H9 (cell line): ENCODE data around the gene PRRX2. TPM values are rescaled to one million over a fixed set of nuclear protein-coding genes. Genes with fewer than 3 reads are reported as not detected.

Experiments used
- DNase-seq: peaks from one replicate; pipeline ENCODE4 v3.0.0-alpha.2; 2017
- H2AFZ ChIP-seq: one replicate; pipeline ENCODE4 v1.6.1; 2013; ENCODE audit warnings: mild to moderate bottlenecking, low read length, control low read depth, moderate library complexity
- H2AK5ac ChIP-seq: 2 replicates; pipeline ENCODE4 v1.6.1; 2013; ENCODE audit warnings: low read length, control low read depth, mixed read lengths; ENCODE audit not compliant: insufficient read length
- H2BK120ac ChIP-seq: one replicate; pipeline ENCODE4 v1.6.1; 2013; ENCODE audit warnings: low read depth, mild to moderate bottlenecking, low read length, control low read depth, inconsistent platforms; ENCODE audit not compliant: poor library complexity, severe bottlenecking
- H2BK12ac ChIP-seq: 2 replicates; pipeline ENCODE4 v1.6.1; 2013; ENCODE audit warnings: low read length, control low read depth, mixed read lengths, low read depth; ENCODE audit not compliant: insufficient read length
- H2BK15ac ChIP-seq: 2 replicates; pipeline ENCODE4 v1.6.1; 2013; ENCODE audit warnings: low read depth, low read length, control low read depth
- H2BK20ac ChIP-seq: one replicate; pipeline ENCODE4 v1.6.1; 2013; ENCODE audit warnings: low read depth, mild to moderate bottlenecking, low read length, control low read depth, inconsistent platforms; ENCODE audit not compliant: poor library complexity, severe bottlenecking
- H2BK5ac ChIP-seq: 2 replicates; pipeline ENCODE4 v1.6.1; 2013; ENCODE audit warnings: low read length, control low read depth, mixed read lengths; ENCODE audit not compliant: insufficient read length
- H3K14ac ChIP-seq: 2 replicates; pipeline ENCODE4 v1.6.1; 2013; ENCODE audit warnings: low read length, control low read depth; ENCODE audit not compliant: insufficient read depth
- H3K18ac ChIP-seq: 2 replicates; pipeline ENCODE4 v1.6.1; 2013; ENCODE audit warnings: low read depth, mild to moderate bottlenecking, mixed read lengths, low read length, control low read depth; ENCODE audit not compliant: insufficient read length
- H3K23ac ChIP-seq: 2 replicates; pipeline ENCODE4 v1.6.1; 2013; ENCODE audit warnings: low read length, control low read depth, mixed read lengths, low read depth; ENCODE audit not compliant: insufficient read length
- H3K23me2 ChIP-seq: 2 replicates; pipeline ENCODE4 v1.6.1; 2013; ENCODE audit warnings: low read depth, mild to moderate bottlenecking, mixed read lengths, low read length, control low read depth; ENCODE audit not compliant: insufficient read length, poor library complexity, severe bottlenecking
- H3K27ac ChIP-seq: 2 replicates; pipeline ENCODE4 v1.5.1; 2013; ENCODE audit warnings: low read length, control low read depth, mixed read lengths, low read depth; ENCODE audit not compliant: insufficient read length
- H3K27me3 ChIP-seq: 2 replicates; pipeline ENCODE4 v1.6.1; 2013; ENCODE audit warnings: low read length, control low read depth, inconsistent platforms; ENCODE audit not compliant: insufficient read depth
- H3K4ac ChIP-seq: 2 replicates; pipeline ENCODE4 v1.6.1; 2013; ENCODE audit warnings: low read depth, mild to moderate bottlenecking, control low read depth, inconsistent platforms, low read length, moderate library complexity
- H3K4me1 ChIP-seq: 2 replicates; pipeline ENCODE4 v1.6.1; 2013; ENCODE audit warnings: low read length, control low read depth, inconsistent platforms; ENCODE audit not compliant: insufficient read depth
- H3K4me2 ChIP-seq: 2 replicates; pipeline ENCODE4 v1.6.1; 2013; ENCODE audit warnings: low read length, control low read depth, mixed read lengths; ENCODE audit not compliant: insufficient read length, insufficient read depth
- H3K56ac ChIP-seq: 2 replicates; pipeline ENCODE4 v1.6.1; 2013; ENCODE audit warnings: low read depth, mild to moderate bottlenecking, mixed read lengths, low read length, control low read depth; ENCODE audit not compliant: insufficient read length
- H3K79me1 ChIP-seq: 2 replicates; pipeline ENCODE4 v1.6.1; 2013; ENCODE audit warnings: low read depth, mild to moderate bottlenecking, moderate library complexity, low read length, control low read depth, inconsistent platforms; ENCODE audit not compliant: insufficient read depth, poor library complexity, severe bottlenecking
- H3K79me2 ChIP-seq: 2 replicates; pipeline ENCODE4 v1.6.1; 2013; ENCODE audit warnings: low read length, control low read depth, inconsistent platforms; ENCODE audit not compliant: insufficient read depth
- H3K9ac ChIP-seq: 2 replicates; pipeline ENCODE4 v1.6.1; 2013; ENCODE audit warnings: low read length, control low read depth, mixed read lengths; ENCODE audit not compliant: insufficient read length; ENCODE audit errors: extremely low read depth
- H3K9me3 ChIP-seq: one replicate; pipeline ENCODE4 v1.6.1; 2013; ENCODE audit warnings: low read depth, low read length, inconsistent platforms; ENCODE audit not compliant: control insufficient read depth
- H3T11ph ChIP-seq: one replicate; pipeline ENCODE4 v1.6.1; 2013; ENCODE audit warnings: mild to moderate bottlenecking, low read length, control low read depth, inconsistent platforms
- H4K20me1 ChIP-seq: one replicate; pipeline ENCODE4 v1.6.1; 2013; ENCODE audit not compliant: control insufficient read depth, insufficient read length, insufficient read depth
- H4K5ac ChIP-seq: 2 replicates; pipeline ENCODE4 v1.6.1; 2013; ENCODE audit warnings: low read depth, mild to moderate bottlenecking, mixed read lengths, low read length, control low read depth; ENCODE audit not compliant: insufficient read length
- H4K8ac ChIP-seq: replicated peaks from 2 replicates; pipeline ENCODE4 v1.6.1; 2013; ENCODE audit warnings: low read length, control low read depth, mixed read lengths, low read depth; ENCODE audit not compliant: insufficient read length
- H4K91ac ChIP-seq: 2 replicates; pipeline ENCODE4 v1.6.1; 2013; ENCODE audit warnings: low read depth, mild to moderate bottlenecking, moderate library complexity, mixed read lengths, low read length, control low read depth; ENCODE audit not compliant: insufficient read length
- H3K27ac Mint-ChIP-seq, 3 experiments: 2 replicates in 2 of 3; 3 replicates in 1 of 3; pipeline ENCODE4 v1.8.0; 2020 to 2021; ENCODE audit warnings: mixed read lengths in 3 of 3, mild to moderate bottlenecking in 1 of 3, moderate library complexity in 1 of 3
- H3K27me3 Mint-ChIP-seq: 2 replicates; pipeline ENCODE4 v1.8.0; 2021; ENCODE audit warnings: low read depth, mild to moderate bottlenecking, moderate library complexity, mixed read lengths
- H3K36me3 Mint-ChIP-seq, 3 experiments: 2 replicates in 2 of 3; 3 replicates in 1 of 3; pipeline ENCODE4 v1.8.0; 2020 to 2021; ENCODE audit warnings: low read depth in 3 of 3, mixed read lengths in 3 of 3; ENCODE audit not compliant: insufficient read depth in 1 of 3
- H3K4me1 Mint-ChIP-seq, 2 experiments: 2 replicates each; pipeline ENCODE4 v1.8.0; 2020; ENCODE audit warnings: mixed read lengths in 2 of 2
- H3K4me3 Mint-ChIP-seq, 2 experiments: 2 replicates in 1 of 2; 3 replicates in 1 of 2; pipeline ENCODE4 v1.8.0; 2020 to 2021; ENCODE audit warnings: mild to moderate bottlenecking in 2 of 2, mixed read lengths in 2 of 2, moderate library complexity in 1 of 2
- H3K9me3 Mint-ChIP-seq, 2 experiments: 2 replicates in 1 of 2; 3 replicates in 1 of 2; pipeline ENCODE4 v1.8.0; 2020; ENCODE audit warnings: mild to moderate bottlenecking in 2 of 2, mixed read lengths in 2 of 2, moderate library complexity in 1 of 2
- CTCF ChIP-seq: fragments of 200-600 bp; sonication (generic); conservative IDR thresholded peaks from 3 replicates; pipeline ENCODE4 v1.8.0; 2021; ENCODE audit warnings: antibody characterized with exemption, mild to moderate bottlenecking
- WGBS: extraction: QIAGEN DNeasy Blood & Tissue Kit; methylation state at CpG from one replicate; pipeline ENCODE4 v1.1.7; 2013; ENCODE audit warnings: missing lambda C conversion rate, low lambda C conversion rate, mixed read lengths; ENCODE audit not compliant: insufficient read length; ENCODE audit errors: extremely low coverage; 5-methylcytosine and 5-hydroxymethylcytosine counted together
- total RNA-seq: library from RNA; stranded (reverse); gene quantifications from 2 replicates; pipeline ENCODE4 v1.2.1, GENCODE V29; 2021

Gene PRRX2
- total RNA-seq, 1 experiment from 2014 or later = 3.9 TPM

DNA sequence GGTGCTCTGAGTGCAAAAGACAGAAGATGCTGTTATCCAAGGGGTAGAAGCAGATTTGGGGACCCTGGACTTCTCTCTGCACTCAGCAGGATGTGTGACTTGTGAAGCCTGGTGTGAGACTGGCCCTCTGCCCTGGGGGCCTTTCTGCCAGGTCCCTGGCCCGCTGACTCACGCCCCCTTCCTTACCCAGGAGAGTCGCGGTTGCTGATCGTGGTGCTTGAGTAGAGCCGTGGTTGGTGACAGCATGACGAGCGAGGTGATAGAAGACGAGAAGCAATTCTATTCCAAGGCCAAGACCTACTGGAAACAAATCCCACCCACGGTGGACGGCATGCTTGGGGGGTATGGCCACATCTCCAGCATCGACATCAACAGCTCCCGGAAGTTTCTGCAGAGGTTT is 33.0 kb upstream of the PRRX2 start:
- Mint-ChIP-seq H3K27me3 (no peaks in the 10 kb centered on the region), H3K4me1 (peaks cover 23 to 24% of the 10 kb centered on the region in 2 experiments), H3K27ac (no peak overlapping the region), H3K36me3 (peaks cover 21 to 65% (median 65%) of the 10 kb centered on the region in 3 experiments; a peak in 6 of 7 replicates), H3K9me3 (no peaks in the 10 kb centered on the region), H3K4me3 (no peak overlapping the region)
- no peak overlapping the region for H3K14ac ChIP-seq
- H3K56ac ChIP-seq = no peak overlapping the region
- H3K23me2 ChIP-seq = no peaks in the 10 kb centered on the region
- DNase-seq = no peak
- H4K91ac ChIP-seq = no peak overlapping the region
- no peak for TF ChIP-seq CTCF
- H3K4me1 ChIP-seq = no peaks in the 10 kb centered on the region
- no peak overlapping the region for H2BK20ac ChIP-seq
- peaks cover 5% of the 10 kb centered on the region for H3K79me1 ChIP-seq
- H3K4me2 ChIP-seq = no peak overlapping the region
- H2BK15ac ChIP-seq = no peak overlapping the region
- H2AFZ ChIP-seq = no peak overlapping the region
- no peak overlapping the region for H2BK12ac ChIP-seq
- H3K9me3 ChIP-seq = no peaks in the 10 kb centered on the region
- H2BK120ac ChIP-seq = no peak overlapping the region
- no peak overlapping the region for H2BK5ac ChIP-seq
- no peak overlapping the region for H3K23ac ChIP-seq
- H4K20me1 ChIP-seq = no peaks in the 10 kb centered on the region
- no CpG with 5 or more reads among the region's 13 CpGs for WGBS
- no peak overlapping the region for H3K4ac ChIP-seq
- H3T11ph ChIP-seq = no peak overlapping the region
- H3K79me2 ChIP-seq = peaks cover 51% of the 10 kb centered on the region; the same call in 1 of the 2 replicates
- H4K8ac ChIP-seq = no peak overlapping the region
- H3K18ac ChIP-seq = no peak overlapping the region
- no peak overlapping the region for H3K27ac ChIP-seq
- H2AK5ac ChIP-seq = no peak overlapping the region
- H3K9ac ChIP-seq = no peak overlapping the region
- H4K5ac ChIP-seq = no peak overlapping the region
- no peaks in the 10 kb centered on the region for H3K27me3 ChIP-seq
